Activated naive CD4-positive, alpha-beta T cell treated with anti-CD3 and anti-CD28 coated beads, Interleukin-2, amount 50 U/mL, for 16 hours (primary cell): ENCODE measurements around the gene ATP6V0B.

Source experiments
- DNase-seq: peaks from one replicate; pipeline ENCODE4 v3.0.0-alpha.2; 2020

Gene ATP6V0B

DNA sequence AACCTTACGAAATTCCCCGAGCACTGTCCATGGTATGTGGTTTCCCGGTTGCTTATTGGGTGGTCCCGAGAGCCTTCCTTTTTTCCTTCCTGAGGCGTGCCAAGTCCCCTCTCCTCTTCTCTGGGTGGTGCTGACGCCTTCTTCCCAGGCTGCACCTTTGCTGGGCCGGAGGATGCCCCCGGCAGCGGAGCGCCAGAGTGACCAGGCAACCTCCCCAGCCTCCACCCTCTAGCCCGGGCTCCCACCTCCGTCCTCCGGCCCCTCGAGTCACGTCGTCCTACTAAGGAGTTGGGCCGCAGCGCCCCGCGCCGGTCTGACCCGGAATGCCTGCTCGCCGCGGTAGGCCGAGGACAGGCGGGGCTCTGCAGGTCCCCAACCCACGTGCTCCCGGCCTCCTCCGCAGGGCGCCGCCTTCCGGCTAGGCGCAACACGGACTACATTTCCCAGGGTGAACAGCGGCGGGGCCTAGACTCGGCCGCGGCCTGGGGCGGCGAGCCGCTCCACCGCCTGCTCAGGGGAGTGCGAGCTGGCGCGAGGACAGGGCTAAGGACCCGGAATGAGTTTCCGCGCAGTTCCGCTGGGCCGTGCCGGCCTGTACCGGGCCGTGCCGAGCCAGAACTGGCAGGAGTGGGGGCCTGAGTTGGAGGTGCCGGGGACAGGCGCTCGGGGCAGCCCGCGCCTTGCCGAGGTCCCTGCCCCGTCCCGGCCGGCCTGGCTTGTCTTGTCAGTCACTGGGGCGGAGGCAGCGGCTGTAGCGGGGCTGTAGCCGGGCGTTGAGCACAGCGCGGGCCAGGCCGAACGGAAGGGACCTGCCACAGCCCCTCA lies 28.3 kb upstream of the ATP6V0B start, which contains the start of gene IPO13:
Gene IPO13, plus strand, starts transcription at position 715 of the 825 bp plus-strand sequence. CDS start 651 bp downstream, outside the sequence.
- DNase-seq: peak; percentile 97

DNA sequence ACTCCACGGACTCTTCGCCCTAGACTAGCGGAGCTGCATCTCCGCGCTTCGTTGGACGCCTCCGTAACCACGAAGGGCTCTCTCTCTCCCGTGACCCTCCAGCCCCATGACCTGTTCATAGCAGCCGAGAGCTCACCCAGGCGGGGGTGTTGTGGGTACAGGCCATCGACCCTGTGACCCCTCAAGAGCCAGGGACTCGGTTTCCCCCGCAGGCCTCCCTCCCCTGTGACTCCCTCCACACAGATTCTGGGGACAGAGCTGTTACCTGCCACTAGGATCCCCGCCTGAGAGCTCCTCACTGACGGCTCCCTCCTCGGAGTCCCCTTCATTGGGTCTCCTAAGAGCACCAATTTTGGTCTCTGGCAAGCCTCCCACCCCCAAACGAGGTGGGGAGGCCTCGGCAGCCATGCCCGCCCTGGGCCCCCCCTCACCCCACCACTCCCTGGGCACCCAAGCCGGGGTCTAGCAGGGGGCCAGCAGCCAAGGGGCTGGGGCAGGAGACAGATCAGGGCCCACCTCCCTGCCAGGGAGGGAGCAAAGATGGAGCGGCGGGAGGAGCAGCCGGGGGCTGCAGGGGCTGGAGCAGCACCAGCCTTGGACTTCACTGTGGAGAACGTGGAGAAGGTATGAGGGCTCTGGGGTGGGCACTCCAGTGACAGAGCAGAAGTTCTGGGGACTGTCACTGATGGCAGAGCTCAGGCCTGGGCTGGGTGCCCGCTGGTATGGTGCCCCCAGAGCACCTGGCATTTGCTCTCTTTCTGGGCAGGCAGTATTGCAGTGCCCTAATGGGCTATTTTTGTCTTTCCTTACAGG lies 27.5 kb upstream of the ATP6V0B start:
- peak; percentile 22 for DNase-seq

DNA sequence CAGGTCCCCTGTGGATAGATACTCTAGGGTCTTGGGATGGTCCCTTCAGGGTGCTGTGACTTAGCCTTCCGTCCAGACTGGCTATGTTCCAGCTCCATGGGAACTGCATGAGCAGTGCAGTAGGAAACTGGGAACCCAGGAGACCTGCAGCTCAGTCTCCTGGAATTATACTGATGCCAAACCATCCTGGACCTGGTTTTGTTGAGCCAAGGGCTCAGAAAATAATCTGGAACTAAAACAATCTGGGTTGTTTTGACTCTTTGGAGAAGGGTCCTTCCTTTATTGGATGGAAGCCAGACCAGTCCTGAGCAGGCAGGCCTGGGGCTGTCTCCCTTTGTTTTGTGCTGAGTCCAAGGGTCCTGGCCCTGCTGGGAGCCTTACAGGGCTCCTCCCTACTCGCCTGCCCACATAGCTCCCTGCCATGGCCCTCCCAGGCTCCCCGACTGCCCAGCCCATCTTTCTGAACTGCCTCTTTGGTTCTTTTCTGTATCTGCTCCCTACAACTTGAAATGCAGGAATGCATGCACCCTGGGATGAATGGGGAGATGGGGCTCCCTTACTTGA lies 26.8 kb upstream of the ATP6V0B start:
- DNase-seq: no peak

DNA sequence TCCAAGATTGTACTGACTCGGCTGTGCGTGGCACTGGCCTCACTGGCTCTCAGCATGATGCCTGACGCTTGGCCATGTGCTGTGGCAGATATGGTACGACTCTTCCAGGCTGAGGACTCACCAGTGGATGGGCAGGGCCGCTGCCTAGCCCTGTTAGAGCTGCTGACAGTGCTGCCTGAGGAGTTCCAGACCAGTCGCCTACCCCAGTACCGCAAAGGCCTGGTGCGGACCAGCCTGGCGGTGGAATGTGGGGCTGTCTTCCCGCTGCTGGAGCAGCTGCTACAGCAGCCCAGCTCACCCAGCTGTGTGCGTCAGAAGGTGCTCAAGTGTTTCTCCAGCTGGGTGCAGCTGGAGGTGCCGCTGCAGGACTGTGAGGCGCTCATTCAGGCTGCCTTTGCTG lies 25.1 kb upstream of the ATP6V0B start:
- no peak for DNase-seq

DNA sequence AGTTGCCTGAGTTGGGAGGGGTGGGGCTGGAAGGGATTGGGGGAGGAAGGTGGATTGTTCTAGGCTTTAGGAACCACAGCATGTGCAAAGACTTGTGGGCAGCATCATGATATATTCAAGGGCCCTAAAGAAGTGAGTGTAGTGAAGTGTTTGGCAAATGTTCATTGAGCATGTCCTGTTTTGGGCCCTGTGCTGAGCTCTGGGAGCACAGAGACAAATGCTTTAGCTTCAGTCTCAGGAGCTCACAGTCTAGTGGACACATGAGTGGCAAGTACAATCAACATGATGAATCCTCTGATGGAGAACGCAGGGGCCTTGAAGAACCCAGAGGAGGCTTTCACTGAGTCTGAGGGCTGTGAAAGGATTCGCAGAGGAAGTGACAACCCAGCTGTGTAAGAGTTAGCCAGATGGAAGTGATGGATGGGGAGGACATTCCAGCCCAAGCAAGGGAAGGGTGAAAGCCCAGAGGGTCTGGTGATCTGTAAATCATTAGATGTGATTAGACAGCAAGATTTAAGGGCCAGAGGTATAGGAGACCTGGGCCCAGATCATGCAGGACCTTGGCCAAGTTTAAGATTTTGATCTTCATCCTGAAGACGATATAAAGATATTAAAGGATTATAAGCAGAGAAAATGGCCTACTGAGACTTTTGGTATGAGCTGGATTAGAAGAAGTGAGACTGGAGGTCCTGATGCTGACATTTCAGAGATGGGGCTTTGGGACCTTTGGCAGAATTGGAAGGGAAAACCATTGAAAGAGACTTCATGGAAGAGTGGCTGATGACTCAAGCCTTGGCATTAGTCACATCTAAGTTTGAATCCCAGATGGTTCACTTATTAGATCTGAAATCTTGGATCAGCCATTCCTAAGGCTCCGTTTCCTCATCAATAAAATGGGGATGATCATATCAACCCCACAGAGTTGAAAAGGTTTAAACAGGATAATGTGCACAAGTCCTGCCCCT lies 23.5 kb upstream of the ATP6V0B start:
- no peak for DNase-seq

DNA sequence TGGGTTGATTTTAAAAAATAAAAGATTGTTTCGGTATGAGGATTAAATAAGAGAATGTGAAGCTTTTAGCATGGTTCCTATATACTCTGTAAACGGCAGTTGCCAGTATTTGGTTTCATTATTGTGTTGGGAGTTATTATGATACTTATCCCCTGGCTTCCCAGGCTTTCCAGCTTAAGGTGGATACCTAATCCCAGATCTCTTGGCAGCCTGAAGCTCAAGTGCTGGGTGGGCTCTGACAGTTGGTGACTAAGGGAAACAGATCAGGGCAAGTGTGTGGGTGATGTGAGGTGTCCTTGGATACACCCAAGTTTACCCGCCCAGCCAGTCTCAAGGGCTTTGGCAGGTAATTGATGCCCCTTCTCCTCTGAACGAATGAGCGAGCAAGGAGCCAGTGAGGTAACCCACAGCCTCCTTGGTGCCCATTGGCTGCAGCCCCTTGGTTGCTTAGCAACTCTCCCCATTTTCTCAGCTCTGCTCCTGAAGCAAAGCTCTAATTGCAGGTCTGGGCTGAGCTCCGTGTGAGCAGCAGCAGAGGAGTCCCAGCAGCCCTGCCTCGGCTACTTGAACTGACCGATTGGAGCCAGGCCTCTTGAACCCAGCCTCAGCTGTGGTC lies 21.9 kb upstream of the ATP6V0B start:
- no peak for DNase-seq

DNA sequence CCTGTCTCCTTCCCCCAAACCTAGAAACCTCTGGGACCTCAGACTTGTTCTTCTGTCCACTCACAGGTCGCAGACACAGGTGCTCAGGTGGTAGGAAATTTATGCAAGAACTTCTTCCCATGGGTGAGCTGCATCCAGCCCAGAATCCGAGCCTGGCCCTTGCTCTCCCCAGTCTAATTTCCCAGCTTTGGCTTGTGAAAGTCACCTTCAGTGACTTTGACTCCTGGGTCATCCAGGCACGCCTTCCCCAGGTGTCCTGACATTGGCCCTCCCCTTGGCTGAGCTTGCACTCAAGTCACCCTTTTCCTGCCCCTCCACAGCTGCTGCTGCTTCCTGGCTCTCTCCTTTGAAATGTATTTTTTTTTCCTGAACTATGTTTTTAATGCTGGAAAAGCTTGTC lies 21.4 kb upstream of the ATP6V0B start:
- DNase-seq: no peak

DNA sequence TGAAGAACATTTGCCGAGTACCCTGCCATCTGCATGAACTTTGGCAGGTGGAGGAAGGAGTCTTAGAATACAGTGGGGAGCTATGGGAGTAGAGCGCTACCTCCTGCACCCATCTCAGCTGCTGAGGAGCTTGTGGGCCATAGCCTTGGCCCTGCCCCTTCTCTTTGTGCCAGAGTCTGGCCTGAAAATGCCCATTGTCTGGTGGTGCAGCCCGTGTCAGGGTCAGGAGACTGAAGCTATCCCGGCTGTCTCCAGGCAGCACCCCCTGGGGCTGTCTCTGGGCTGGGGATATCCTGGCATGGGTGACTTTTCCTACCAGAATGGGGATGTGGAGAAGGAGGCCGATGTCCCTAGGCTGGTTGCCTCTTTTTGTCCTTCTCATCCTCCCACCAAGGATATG lies 20.7 kb upstream of the ATP6V0B start:
- no peak for DNase-seq

DNA sequence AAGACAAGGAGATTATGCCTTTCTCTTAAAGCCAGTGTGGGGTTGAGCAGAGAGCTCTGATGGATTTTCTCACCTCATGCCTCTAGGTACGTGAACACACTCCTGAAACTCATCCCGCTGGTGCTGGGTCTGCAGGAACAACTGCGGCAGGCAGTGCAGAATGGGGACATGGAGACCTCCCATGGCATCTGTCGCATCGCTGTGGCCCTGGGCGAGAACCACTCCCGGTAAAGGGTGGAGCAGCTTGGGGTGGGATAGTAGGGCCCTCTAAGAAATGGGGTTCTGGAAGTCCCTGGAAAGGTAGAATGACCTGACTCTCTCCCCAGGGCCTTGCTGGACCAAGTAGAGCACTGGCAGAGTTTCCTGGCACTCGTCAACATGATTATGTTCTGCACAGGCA lies 18.5 kb upstream of the ATP6V0B start:
- no peak for DNase-seq

DNA sequence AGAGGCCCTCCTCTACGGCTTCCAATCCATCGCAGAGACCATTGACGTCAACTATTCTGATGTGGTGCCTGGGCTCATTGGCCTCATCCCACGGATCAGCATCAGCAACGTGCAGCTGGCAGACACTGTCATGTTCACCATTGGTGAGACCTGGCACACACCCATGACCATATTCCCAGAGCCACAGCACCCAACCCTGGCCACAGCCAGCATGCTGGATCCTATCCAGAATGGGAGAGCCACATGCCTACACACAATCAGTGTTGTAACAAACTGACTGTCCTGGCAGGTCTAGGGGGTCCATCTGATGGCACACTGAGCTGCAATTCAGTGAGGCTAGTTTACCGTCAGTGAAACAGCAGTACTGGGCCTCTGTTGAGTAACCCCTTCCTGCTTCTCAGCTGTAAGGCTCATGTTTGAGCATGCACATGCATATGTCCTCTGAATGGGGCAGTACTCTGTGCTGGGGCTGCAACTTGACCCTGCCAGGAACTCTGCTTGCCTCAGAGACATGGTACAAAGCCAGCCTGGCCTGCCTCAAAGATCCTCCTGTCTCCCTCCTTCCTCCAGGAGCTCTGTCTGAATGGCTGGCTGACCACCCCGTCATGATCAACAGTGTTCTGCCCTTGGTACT lies 17.2 kb upstream of the ATP6V0B start:
- no peak for DNase-seq

DNA sequence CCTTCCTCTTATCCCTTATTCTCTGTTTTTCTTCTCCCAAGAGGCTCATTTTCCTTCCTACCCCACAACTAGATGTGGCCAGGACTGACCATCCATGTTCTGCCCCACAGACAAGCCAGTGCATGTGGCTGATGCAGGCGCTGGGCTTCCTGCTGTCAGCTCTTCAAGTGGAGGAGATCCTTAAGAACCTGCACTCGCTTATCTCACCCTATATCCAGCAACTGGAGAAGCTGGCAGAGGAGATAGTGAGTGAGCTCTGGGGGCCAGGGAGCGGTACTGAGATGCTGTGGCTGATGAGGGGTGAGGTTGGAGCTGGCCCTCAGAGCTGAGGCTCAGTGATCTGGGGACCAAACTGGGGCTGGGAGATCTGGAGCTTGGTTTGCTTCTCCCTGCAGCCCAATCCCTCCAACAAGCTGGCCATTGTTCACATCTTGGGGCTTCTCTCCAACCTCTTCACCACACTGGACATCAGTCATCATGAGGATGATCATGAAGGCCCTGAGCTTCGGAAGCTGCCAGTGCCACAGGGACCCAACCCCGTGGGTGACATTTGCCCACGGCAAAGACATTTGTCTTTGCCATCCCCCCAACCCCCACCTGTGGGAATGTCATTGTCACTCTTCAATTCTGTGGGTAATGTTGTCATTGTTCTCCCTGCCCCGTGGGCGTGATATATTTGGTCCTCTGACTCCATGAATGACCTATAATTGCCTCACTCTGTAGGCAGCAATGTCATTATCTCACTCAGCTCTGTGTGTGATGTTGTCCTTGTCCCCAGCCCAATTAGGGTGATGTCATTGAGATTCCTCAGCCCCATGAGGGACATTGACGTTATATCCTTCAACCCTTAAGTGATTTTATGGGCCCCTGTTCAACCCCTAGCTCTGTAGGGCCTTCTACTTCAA lies 16.2 kb upstream of the ATP6V0B start:
- DNase-seq: no peak

DNA sequence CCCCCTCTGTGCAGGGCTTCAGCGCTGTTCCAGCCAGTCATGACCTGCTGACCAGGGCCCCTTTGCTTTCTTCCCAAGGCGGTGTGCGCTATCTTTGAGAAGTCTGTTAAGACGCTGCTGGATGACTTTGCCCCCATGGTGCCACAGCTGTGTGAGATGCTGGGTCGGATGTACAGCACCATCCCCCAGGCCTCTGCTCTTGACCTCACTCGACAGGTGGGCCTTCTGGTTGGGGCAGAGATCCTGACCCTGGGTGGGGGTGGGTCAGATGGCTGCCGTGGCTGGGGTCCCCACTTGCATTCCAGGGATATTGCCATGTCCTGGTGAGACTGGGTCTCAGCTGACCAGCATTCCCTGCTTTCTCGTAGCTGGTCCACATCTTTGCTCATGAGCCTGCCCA lies 14.0 kb upstream of the ATP6V0B start:
- DNase-seq: no peak

DNA sequence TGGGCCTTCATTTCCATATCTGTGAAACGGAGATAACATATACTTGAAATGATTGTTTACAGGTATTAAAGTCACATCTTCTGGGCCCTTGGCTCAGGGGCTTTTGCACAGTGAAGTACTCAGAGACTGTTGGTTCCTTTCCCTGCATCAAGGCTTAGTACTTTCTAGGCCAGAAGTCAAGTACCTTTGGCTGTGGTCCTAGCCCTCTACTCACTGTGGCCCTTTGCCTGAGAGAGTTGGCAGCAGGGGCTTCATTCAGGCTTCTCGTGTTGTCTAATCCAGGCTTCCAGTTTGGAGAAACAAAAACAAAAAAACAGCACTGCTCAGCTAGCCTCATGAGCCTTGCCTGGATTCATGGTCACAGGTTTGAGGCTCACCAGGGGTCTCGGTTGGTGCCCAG lies 13.1 kb upstream of the ATP6V0B start:
- DNase-seq: no peak

DNA sequence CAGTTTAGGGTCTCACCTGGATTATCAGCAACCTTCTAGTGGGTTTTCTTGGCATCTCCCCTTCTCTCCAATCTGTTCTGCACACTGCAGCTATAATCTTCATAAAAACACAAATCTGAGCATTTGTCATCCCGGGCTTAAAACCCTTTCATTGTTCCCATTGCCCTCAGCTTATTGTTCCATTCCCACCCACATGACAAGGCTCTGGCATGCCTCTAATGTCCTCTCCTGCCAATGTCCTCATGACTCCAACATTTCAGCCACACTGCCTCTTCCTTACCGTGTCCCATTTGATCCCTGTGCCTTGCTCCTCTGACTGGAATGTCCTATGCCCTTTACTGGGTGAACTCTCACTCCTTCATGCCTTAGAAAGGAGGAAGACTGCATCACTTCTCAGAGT lies 12.4 kb upstream of the ATP6V0B start:
- DNase-seq: no peak

DNA sequence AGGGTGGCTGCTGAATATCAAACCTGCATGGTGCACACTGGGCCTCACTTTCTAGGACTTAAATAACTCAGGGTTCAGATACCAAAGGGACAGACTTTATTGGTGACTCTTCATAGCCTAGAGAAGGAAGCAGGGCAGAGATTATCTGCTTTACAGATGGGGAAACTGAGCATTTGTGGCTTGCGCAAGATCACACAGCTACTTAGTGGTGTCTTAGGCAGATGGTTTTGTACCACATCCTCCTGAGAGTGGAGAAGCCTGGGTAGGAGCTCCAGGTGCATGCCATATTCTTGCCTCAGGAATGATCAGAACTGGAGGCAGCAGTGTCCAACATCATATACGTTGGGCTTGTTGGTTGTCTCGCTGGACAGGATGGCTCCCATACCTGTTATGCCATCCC lies 11.8 kb upstream of the ATP6V0B start:
- DNase-seq: no peak

DNA sequence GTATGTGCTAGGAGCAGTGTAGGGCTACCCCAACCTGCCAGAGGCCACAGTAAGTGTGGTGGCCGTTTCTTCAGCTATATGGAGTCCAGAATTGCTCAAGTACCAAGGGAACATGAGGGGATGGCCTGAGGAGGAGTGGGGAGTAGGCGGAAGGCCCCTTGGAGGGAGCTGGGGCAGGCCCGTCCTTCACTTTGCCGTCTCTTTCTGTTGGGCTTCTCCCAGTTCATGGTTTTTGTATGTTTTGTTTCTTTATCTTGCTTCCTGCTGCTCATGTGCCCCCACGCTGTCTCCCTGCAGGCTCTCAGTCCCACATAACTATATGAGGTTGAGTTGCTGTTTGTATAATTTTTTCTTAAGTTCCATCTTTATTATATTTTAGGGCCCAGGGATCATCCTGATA lies 10.9 kb upstream of the ATP6V0B start:
- DNase-seq: no peak

DNA sequence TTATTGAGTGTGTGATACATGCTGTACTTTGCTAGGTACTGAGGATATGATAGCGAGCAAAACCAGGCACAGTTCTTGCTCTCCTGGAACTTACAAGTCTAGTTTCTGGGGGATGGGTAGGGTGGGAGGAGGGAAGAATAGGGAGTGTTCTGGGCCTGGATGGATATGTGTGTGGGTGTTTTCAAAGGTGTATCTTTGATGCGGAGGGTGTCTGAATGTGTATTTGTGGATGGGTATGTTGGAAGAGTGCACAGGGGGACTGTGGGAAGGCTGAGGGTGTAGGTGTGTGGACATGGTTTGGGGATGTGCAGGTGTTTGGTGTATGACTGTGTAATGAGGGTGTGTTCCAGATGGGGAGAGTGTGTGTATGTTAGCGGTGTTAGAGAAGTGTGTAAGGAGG lies 9.4 kb upstream of the ATP6V0B start:
- no peak for DNase-seq

DNA sequence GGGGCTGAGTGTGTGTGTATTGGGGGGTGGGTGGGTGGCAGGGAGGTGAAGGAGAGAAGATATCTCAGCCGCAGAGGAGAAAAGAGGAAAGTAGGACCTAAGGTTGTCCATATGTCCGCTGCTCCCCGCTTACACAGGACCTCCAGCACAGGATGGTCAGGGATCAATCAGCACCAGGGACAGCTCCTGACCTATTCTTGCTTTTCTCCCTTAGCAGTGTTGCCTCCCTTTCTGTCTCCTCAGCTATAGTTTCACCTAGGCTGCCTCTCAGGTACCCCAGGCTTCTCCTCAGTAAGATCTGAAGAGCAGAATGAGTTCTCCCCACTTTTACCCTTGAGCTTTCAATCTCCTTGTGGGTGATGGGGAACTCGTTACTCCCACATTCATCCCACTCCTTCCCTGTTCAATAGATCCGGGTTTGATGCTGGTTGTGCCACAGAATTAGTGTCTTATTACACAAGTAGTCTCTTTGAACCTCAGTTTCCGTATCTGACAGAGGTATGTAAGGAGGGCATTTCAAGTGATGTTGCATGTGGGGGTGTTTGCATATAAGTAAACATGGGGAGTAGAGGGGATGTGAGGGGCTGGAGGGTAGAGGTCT lies 6.3 kb upstream of the ATP6V0B start:
- DNase-seq: no peak

DNA sequence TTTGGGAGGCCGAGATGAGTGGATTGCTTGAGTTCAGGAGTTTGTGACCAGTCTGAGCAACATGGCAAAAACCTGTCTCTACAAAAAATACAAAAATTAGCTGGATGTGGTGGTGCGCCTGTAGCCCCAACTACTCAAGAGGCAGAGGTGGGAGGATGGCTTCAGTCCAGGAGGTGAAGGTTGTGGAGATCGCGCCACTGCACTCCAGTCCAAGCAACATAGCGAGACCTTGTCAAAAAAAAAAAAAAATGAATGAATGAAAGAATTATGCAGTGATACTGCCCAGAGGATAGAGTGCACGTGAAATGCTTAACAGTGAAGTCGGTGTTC lies 5.4 kb upstream of the ATP6V0B start:
- DNase-seq: no peak

DNA sequence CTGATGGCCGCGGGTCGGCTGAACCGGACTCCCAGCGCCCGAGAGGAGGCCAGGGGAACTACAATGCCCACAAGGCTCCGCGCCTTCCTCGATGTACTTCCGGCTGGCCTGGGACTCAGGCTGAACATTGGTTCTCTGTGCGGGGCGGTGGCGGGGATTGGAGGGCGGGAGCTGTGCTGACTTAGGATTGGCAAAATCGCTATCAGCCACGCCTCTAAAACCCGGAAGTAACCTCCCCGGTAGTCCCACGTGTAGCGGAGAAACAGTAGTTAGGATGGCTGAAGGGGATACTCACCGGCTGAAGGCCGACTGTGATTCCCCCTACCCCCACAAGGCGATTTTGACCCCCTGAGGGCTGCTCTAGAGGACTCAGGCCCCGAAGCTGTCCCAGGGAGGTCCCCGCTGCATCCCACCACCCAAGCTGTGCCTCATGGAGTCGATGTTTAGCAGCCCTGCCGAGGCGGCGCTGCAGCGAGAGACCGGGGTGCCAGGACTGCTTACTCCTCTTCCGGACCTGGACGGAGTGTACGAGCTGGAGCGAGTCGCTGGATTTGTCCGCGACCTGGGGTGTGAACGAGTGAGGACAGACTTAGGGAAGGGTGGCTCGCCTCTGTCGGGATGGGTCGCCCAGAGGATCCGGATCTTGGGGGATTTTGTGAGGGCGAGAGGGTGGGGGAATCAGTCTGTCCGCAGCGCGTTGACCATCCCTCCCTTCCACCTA lies 4.9 kb upstream of the ATP6V0B start, which contains the start of gene DPH2:
Gene DPH2, plus strand, starts transcription at position 265 of the 721 bp plus-strand sequence. Its CDS starts 166 bp downstream, at position 431.
- DNase-seq: peak; percentile 97
